Measurements from ENCODE around the gene MRTFA.

DNA sequence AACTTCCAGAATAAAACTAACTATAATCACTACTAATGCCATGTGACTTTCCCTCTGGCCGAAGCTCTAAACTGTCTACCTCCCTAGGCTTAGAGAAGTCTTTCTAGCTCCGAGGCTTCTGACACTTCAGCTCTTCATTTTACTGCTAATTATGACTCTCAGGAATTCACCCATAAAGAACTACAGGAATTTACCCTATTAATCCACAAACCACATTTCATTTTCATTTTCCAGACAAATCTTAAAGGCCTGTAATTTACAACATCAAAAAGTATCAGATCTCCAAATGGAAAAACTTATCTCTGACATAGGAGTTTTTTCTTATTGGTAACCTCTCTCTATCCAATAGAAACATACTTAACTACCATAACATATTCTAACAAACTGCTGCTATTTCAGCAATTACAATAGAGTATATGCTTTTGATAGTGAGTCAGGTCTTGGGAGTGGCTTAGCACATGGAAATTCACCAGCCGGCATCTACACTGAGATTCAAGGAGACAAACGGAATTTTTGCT, 33.4 kb downstream of the MRTFA start:
- TF ChIP-seq TAF1 (IDR thresholded peaks at IDR 0.05; ENCODE audit: low read depth, low read length): no peak
- no peak for TF ChIP-seq POLR2A (IDR thresholded peaks at IDR 0.05; ENCODE audit: low read depth, low read length)
- no peak for TF ChIP-seq POU2F2 (IDR thresholded peaks at IDR 0.05; ENCODE audit: low read depth, low read length)
- no peak for TF ChIP-seq POLR2AphosphoS5 (IDR thresholded peaks at IDR 0.05; ENCODE audit: low read depth, low read length)
